ENCODE results near the gene UBE2J2. TPM values are rescaled to one million over a fixed set of nuclear protein-coding genes. Genes with fewer than 3 reads are reported as not detected.
A peak's percentile ranks its signal among the peaks of the same experiment; 100 is the strongest.

The UBE2J2 gene
- total RNA-seq, 2 donors from 2014 or later = 23.6 to 39.2 TPM

DNA sequence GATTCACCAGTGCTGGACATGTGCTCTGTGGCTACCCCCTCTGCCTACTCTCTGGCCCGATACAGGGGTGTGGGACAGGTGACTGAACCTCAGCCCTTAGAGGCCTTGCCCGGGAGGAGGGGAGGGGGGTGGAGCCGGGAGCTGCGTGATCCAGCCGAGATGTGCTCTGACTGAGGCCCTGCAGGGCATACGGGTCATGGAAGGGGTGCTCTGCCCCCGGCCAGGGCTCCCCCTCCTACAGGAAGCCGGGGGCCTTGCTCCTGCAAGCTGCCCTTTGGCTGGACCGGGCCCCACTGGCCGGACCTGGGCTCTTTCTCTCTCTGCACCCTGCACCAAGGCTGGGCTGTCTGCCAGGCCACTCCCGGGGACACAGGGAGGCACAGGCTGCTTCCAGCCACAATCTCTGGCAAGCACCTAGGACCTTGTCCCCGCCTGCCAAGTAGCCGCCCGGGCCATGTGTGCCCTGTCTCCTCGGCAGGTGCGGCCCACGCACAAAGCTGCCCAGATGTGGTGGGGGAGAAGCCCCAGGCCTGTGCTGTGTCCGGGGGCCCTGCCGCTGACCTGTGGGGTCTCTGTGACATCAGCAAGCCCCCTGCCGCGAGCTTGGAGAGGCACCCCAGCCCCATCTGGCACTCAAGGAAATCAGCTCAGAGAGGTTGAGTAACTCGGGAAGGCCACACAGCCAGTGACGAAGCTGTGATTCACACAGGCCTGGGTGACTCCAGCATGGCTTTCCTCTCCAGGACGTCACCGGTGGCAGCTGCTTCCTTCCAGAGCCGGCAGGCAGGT lies 8.1 kb upstream of the UBE2J2 start:
- Histone ChIP-seq H3K27me3 (peaks cover 0 to 8% of the 10 kb centered on the region in 2 donors), H3K9me3 (no peaks in the 10 kb centered on the region), H3K36me3 (replicated peaks in 1 of 2; ENCODE audit: insufficient read depth in 1 of 2, low read depth in 2 of 2) (no peaks in the 10 kb centered on the region), H3K4me1 (peaks cover 14% of the 10 kb centered on the region), H3K27ac (peak overlapping the region; percentile 50 to 80 (median 68)), H3K4me3 (no peak overlapping the region)
- intact Hi-C loops (cut with DNase I) = no loop called here
- ATAC-seq (peak; percentile 92), DNase-seq (peak; percentile 84 to 94 (median 91))
- no peak for TF ChIP-seq POLR2A (IDR thresholded peaks at IDR 0.05)
- TF ChIP-seq CTCF (IDR thresholded peaks at IDR 0.05) = no peak
- 10 to 13% methylated on average over 5 to 26 of the region's 26 CpGs for WGBS, 2 donors

GRCh38 chr1:1280782-1281481 lies 7.3 kb upstream of the UBE2J2 start:
- no peaks in the 10 kb centered on the region for H3K9me3 ChIP-seq
- 83 to 85% methylated on average over 8 to 21 of the region's 21 CpGs for WGBS, 2 donors
- peaks cover 0 to 3% of the 10 kb centered on the region in 2 donors for H3K27me3 ChIP-seq
- intact Hi-C loops (cut with DNase I) = no loop called here
- TF ChIP-seq CTCF (IDR thresholded peaks at IDR 0.05) (no peak), POLR2A (IDR thresholded peaks at IDR 0.05) (no peak)
- ATAC-seq = no peak
- H3K36me3 ChIP-seq (replicated peaks in 1 of 2; ENCODE audit: insufficient read depth in 1 of 2, low read depth in 2 of 2) = no peaks in the 10 kb centered on the region
- H3K27ac ChIP-seq = peak overlapping the region in 1 of 4 donors; percentile 80
- H3K4me3 ChIP-seq = no peak overlapping the region
- DNase-seq = no peak
- peaks cover 14% of the 10 kb centered on the region for H3K4me1 ChIP-seq

GRCh38 chr1:1279028-1279427 lies 5.4 kb upstream of the UBE2J2 start:
- H3K27ac ChIP-seq = no peak overlapping the region
- WGBS, 2 donors = 94% methylated on average over 17 of the region's 17 CpGs
- DNase-seq = no peak
- H3K27me3 ChIP-seq = no peaks in the 10 kb centered on the region
- no peaks in the 10 kb centered on the region for H3K36me3 ChIP-seq (replicated peaks in 1 of 2; ENCODE audit: insufficient read depth in 1 of 2, low read depth in 2 of 2)
- H3K4me3 ChIP-seq = no peak overlapping the region
- TF ChIP-seq CTCF (IDR thresholded peaks at IDR 0.05) (no peak), POLR2A (IDR thresholded peaks at IDR 0.05) (no peak)
- ATAC-seq = no peak
- H3K4me1 ChIP-seq = peaks cover 21% of the 10 kb centered on the region
- no peaks in the 10 kb centered on the region for H3K9me3 ChIP-seq
- intact Hi-C loops (cut with DNase I) = no loop called here

DNA sequence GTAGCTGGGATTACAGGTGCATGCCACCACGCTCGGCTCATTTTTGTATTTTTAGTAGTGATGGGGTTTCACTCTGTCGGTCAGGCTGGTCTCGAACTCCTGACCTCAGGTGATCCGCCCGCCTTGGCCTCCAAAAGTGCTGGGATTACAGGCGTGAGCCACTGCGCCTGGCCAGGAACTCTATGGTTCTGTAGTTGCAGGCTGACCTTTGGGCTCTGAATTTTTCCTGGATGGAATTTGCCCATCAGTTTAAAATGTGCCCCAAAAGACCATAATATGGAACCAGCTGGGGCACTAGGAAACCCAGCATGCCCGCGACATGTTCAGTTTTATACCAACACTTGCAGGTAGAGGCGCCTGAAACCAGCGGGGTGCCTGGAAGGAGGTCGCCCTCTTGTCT lies 5.0 kb upstream of the UBE2J2 start:
- ATAC-seq (no peak), DNase-seq (no peak)
- Histone ChIP-seq H3K27me3 (no peaks in the 10 kb centered on the region), H3K4me1 (peaks cover 21% of the 10 kb centered on the region), H3K4me3 (no peak overlapping the region), H3K9me3 (no peaks in the 10 kb centered on the region), H3K27ac (no peak overlapping the region), H3K36me3 (replicated peaks in 1 of 2; ENCODE audit: insufficient read depth in 1 of 2, low read depth in 2 of 2) (no peaks in the 10 kb centered on the region)
- intact Hi-C loops (cut with DNase I) = no loop called here
- TF ChIP-seq CTCF (IDR thresholded peaks at IDR 0.05) (no peak), POLR2A (IDR thresholded peaks at IDR 0.05) (no peak)
- 92% methylated on average over 12 of the region's 13 CpGs for WGBS, 2 donors

Measured in body of pancreas (tissue), 4 donors.